SH-SY5Y (cell line): ENCODE data around the gene OLIG2.

Source experiments
- GATA2 ChIP-seq: IDR thresholded peaks from 2 replicates; pipeline ENCODE4 v1.6.1; 2011; ENCODE audit warnings: mild to moderate bottlenecking, low read depth, low read length
- GATA3 ChIP-seq: IDR thresholded peaks from 2 replicates; pipeline ENCODE4 v1.6.1; 2011; ENCODE audit warnings: low read depth, mild to moderate bottlenecking, low read length, moderate library complexity

DNA sequence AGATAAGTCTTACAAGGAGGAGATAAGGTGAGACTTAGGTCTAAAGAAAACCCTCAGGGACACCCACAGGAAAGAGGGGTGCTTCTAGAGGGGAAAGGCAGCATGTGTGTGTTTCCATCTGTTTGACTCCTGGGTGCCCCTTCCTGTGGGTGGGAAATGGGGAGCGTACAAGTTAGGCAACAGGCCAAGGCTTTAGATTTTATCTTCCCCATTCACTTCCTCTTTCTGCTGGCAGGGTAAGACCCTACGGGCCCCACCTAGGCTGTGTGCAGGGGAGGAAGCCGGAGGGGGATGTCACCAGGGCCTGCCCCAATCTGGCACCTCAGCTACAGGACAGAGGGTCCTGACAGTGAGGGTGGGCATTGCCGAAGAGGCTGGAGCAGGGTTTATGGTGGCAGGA, 41.7 kb downstream of the OLIG2 start:
- TF ChIP-seq GATA3 (no peak), GATA2 (no peak)
